Keratinocyte (primary cell): ENCODE data around the gene LHFPL6.

Experiments
- CTCF ChIP-seq, 3 experiments: IDR thresholded peaks in 1 of 3; conservative IDR thresholded peaks in 1 of 3; optimal IDR thresholded peaks in 1 of 3; 2 replicates in 2 of 3; 3 replicates in 1 of 3; pipeline versions ENCODE3 to v1.5.1; 2011; ENCODE audit warnings: low read length in 3 of 3, mild to moderate bottlenecking in 3 of 3, moderate library complexity in 2 of 3, control low read depth in 1 of 3, inconsistent platforms in 1 of 3; ENCODE audit not compliant: insufficient read depth in 2 of 3; ENCODE audit errors: extremely low read depth in 1 of 3
- EZH2 ChIP-seq: IDR thresholded peaks from one replicate; pipeline ENCODE4 v1.6.1; 2012; ENCODE audit warnings: inconsistent platforms, mild to moderate bottlenecking, low read length, moderate library complexity

- TF ChIP-seq CTCF (optimal IDR thresholded peaks at IDR 0.05 in 1 of 3, IDR thresholded peaks at IDR 0.05 in 1 of 3, conservative IDR thresholded peaks at IDR 0.05 in 1 of 3; ENCODE audit: extremely low read depth in 1 of 3, insufficient read depth in 2 of 3, low read length in 3 of 3) = no peak
- TF ChIP-seq EZH2 = no peak
Observed at GRCh38 chr13:39312596-39312995, 290.4 kb downstream of the LHFPL6 start.
